GM12872 (cell line): Measurements from ENCODE around the gene SLFN12L.

Experiments used
- CTCF ChIP-seq: IDR thresholded peaks from 3 replicates; pipeline ENCODE4 v1.5.1; 2011; ENCODE audit warnings: low read depth, mild to moderate bottlenecking, low read length, moderate library complexity; ENCODE audit not compliant: insufficient read depth

SLFN12L gene

GRCh38 chr17:35488991-35489390 is 48.5 kb downstream of the SLFN12L start:
- TF ChIP-seq CTCF = no peak

GRCh38 chr17:35486920-35487732 is 50.4 kb downstream of the SLFN12L start:
- no peak for TF ChIP-seq CTCF

- no peak for TF ChIP-seq CTCF
These were observed 58.2 kb downstream of the SLFN12L start for GRCh38 chr17:35479271-35479670.

GRCh38 chr17:35477248-35477647 is 60.2 kb downstream of the SLFN12L start:
- no peak for TF ChIP-seq CTCF

GRCh38 chr17:35476283-35476820 is 61.1 kb downstream of the SLFN12L start:
- no peak for TF ChIP-seq CTCF

- no peak for TF ChIP-seq CTCF
These were observed 69.0 kb downstream of the SLFN12L start for GRCh38 chr17:35468475-35468874.

- TF ChIP-seq CTCF = no peak
These were observed 69.7 kb downstream of the SLFN12L start for GRCh38 chr17:35467824-35468223.
